NCI-H345 (cell line): ENCODE results near the gene ENDOG.

Source experiments
- DNase-seq: peaks from one replicate; lab custom pipeline; 2025; lab: John Stamatoyannopoulos, UW

The ENDOG gene

GRCh38 chr9:128800061-128800460 is 18.2 kb upstream of the ENDOG start:
- DNase-seq, result no peak

GRCh38 chr9:128802482-128802881 is 15.8 kb upstream of the ENDOG start:
- no peak for DNase-seq

GRCh38 chr9:128805661-128806060 is 12.6 kb upstream of the ENDOG start:
- DNase-seq, result no peak

- no peak for DNase-seq
These were observed 10.5 kb upstream of the ENDOG start for GRCh38 chr9:128807827-128808226.

- DNase-seq, result no peak
These were observed 9.8 kb upstream of the ENDOG start for GRCh38 chr9:128808543-128808942.

GRCh38 chr9:128809036-128809599 is 9.2 kb upstream of the ENDOG start:
- DNase-seq, result no peak

GRCh38 chr9:128809831-128810230 is 8.5 kb upstream of the ENDOG start:
- DNase-seq, result no peak

GRCh38 chr9:128810873-128811272 is 7.4 kb upstream of the ENDOG start:
- DNase-seq, result no peak

GRCh38 chr9:128818839-128819715 is 777 bp downstream of the ENDOG start:
- peak; percentile 58 for DNase-seq

- DNase-seq, result peak; percentile 23
These were observed 1.7 kb downstream of the ENDOG start for GRCh38 chr9:128819716-128820664.

- DNase-seq, result no peak
These were observed 2.6 kb downstream of the ENDOG start for GRCh38 chr9:128820665-128821583.

GRCh38 chr9:128821584-128822406 is 3.5 kb downstream of the ENDOG start:
- DNase-seq, result no peak

- DNase-seq, result no peak
These were observed 4.2 kb downstream of the ENDOG start for GRCh38 chr9:128822407-128823042.

GRCh38 chr9:128823362-128823902 is 5.1 kb downstream of the ENDOG start:
- DNase-seq, result no peak

GRCh38 chr9:128823903-128824406 is 5.7 kb downstream of the ENDOG start:
- no peak for DNase-seq

- DNase-seq, result no peak
These were observed 6.6 kb downstream of the ENDOG start for GRCh38 chr9:128824911-128825310.

GRCh38 chr9:128825923-128826700 is 7.8 kb downstream of the ENDOG start:
- DNase-seq, result no peak

- DNase-seq, result no peak
These were observed 10.0 kb downstream of the ENDOG start for GRCh38 chr9:128828267-128828666.
